GM12875 (cell line): ENCODE data around the gene NSD1.

Experiments used
- H3K4me3 ChIP-seq: one replicate; pipeline ENCODE4 v1.5.1; 2011; ENCODE audit warnings: low read depth, low read length, control low read depth
- CTCF ChIP-seq: IDR thresholded peaks from 2 replicates; pipeline ENCODE4 v1.5.1; 2011; ENCODE audit warnings: low read depth, mild to moderate bottlenecking, control low read depth, inconsistent platforms, low read length, moderate library complexity, borderline replicate concordance; ENCODE audit not compliant: insufficient read depth

The NSD1 gene

GRCh38 chr5:177094224-177095087, 39.1 kb upstream of the NSD1 start:
- no peak for TF ChIP-seq CTCF
- no peak overlapping the region for H3K4me3 ChIP-seq

- H3K4me3 ChIP-seq = no peak overlapping the region
- no peak for TF ChIP-seq CTCF
Measured at GRCh38 chr5:177095088-177095669, 38.4 kb upstream of the NSD1 start.

GRCh38 chr5:177096162-177097015, 37.2 kb upstream of the NSD1 start:
- TF ChIP-seq CTCF = no peak
- no peak overlapping the region for H3K4me3 ChIP-seq

- no peak for TF ChIP-seq CTCF
- no peak overlapping the region for H3K4me3 ChIP-seq
Measured at GRCh38 chr5:177097016-177097985, 36.3 kb upstream of the NSD1 start.

GRCh38 chr5:177098120-177098469, 35.5 kb upstream of the NSD1 start:
- no peak for TF ChIP-seq CTCF
- H3K4me3 ChIP-seq = no peak overlapping the region

- TF ChIP-seq CTCF = no peak
- no peak overlapping the region for H3K4me3 ChIP-seq
Measured at GRCh38 chr5:177098470-177099141, 35.0 kb upstream of the NSD1 start.
